ENCODE measurements around the gene PRR23E.

- TF ChIP-seq CTCF (IDR thresholded peaks at IDR 0.05; ENCODE audit: insufficient read depth, low read length) = no peak
- TF ChIP-seq POLR2AphosphoS5 (IDR thresholded peaks at IDR 0.05; ENCODE audit: low read depth) = no peak
Observed at GRCh38 chr3:127214975-127215374, 22.0 kb downstream of the PRR23E start.
